ENCODE data around the gene COPB1. TPM values are rescaled to one million over a fixed set of nuclear protein-coding genes. Genes with fewer than 3 reads are reported as not detected.

The COPB1 gene
- total RNA-seq, 2 experiments from 2014 or later, result 81.7 to 93.4 TPM

- DNase-seq (ENCODE audit: low spot score), result no peak
- no peaks in the 10 kb centered on the region for H3K9me3 ChIP-seq (ENCODE audit: low read length)
- ChIA-PET POLR2A (interaction anchor here (0.7 to 1.2 kb wide), 3 partner anchors 14 to 587 kb away, joined by 3 to 4 read pairs (median 3); no protein-coding TSS in a partner anchor), CTCF (ENCODE audit: unreplicated experiment) (no interaction called here)
- no TSS peak for BruUV-seq (replicated peaks)
- H3K4me2 ChIP-seq (ENCODE audit: low read length), result no peak overlapping the region
- H3K27ac ChIP-seq (ENCODE audit: low read depth, low read length, poor library complexity, severe bottlenecking), result no peak overlapping the region
- H3K4me3 ChIP-seq (ENCODE audit: low read depth, low read length, poor library complexity, severe bottlenecking), result no peak overlapping the region
- no peaks in the 10 kb centered on the region for H3K4me1 ChIP-seq (ENCODE audit: insufficient read depth, low read length, poor library complexity, severe bottlenecking)
- H3K36me3 ChIP-seq (ENCODE audit: insufficient read depth, low read length), result no peaks in the 10 kb centered on the region
- H2AFZ ChIP-seq (ENCODE audit: low read length), result no peak overlapping the region
- no peaks in the 10 kb centered on the region for H3K9me2 ChIP-seq (ENCODE audit: insufficient read depth, low read length)
- no peaks in the 10 kb centered on the region for H4K20me1 ChIP-seq (ENCODE audit: insufficient read depth, low read length)
- TF ChIP-seq CTCF (conservative IDR thresholded peaks at IDR 0.05; ENCODE audit: low read length), result no peak
- no peak for TF ChIP-seq EZH2phosphoT487 (IDR thresholded peaks at IDR 0.05; ENCODE audit: borderline replicate concordance, low read depth, low read length)
- H3K79me2 ChIP-seq (ENCODE audit: insufficient read depth, low read depth, low read length), result no peaks in the 10 kb centered on the region
- intact Hi-C loops (cut with micrococcal nuclease; ENCODE audit: unreplicated experiment), result no loop called here
Measured at GRCh38 chr11:14529321-14529720, 29.7 kb upstream of the COPB1 start.

- Histone ChIP-seq H4K20me1 (ENCODE audit: insufficient read depth, low read length) (peaks cover 5% of the 10 kb centered on the region; the same call in 1 of the 2 replicates), H3K4me2 (ENCODE audit: low read length) (no peak overlapping the region), H3K4me1 (ENCODE audit: insufficient read depth, low read length, poor library complexity, severe bottlenecking) (peaks cover 19% of the 10 kb centered on the region), H2AFZ (ENCODE audit: low read length) (no peak overlapping the region), H3K79me2 (ENCODE audit: insufficient read depth, low read depth, low read length) (peaks cover 23% of the 10 kb centered on the region), H3K36me3 (ENCODE audit: insufficient read depth, low read length) (peaks cover 18% of the 10 kb centered on the region), H3K9me3 (ENCODE audit: low read length) (no peaks in the 10 kb centered on the region), H3K4me3 (ENCODE audit: low read depth, low read length, poor library complexity, severe bottlenecking) (no peak overlapping the region), H3K9me2 (ENCODE audit: insufficient read depth, low read length) (no peaks in the 10 kb centered on the region), H3K27ac (ENCODE audit: low read depth, low read length, poor library complexity, severe bottlenecking) (no peak overlapping the region)
- BruUV-seq (replicated peaks), result no TSS peak
- TF ChIP-seq EZH2phosphoT487 (IDR thresholded peaks at IDR 0.05; ENCODE audit: borderline replicate concordance, low read depth, low read length) (no peak), CTCF (conservative IDR thresholded peaks at IDR 0.05; ENCODE audit: low read length) (no peak)
- DNase-seq (ENCODE audit: low spot score), result no peak
- ChIA-PET CTCF (ENCODE audit: unreplicated experiment) (no interaction called here), POLR2A (interaction anchor here (0.9 to 1.4 kb wide), 4 partner anchors 11 to 25 kb away, joined by 3 to 6 read pairs (median 4); partner anchors contain the start of gene COPB1)
- intact Hi-C loops (cut with micrococcal nuclease; ENCODE audit: unreplicated experiment), result loop anchor here (5.0 kb wide), 2 partner anchors 104 to 384 kb away; no protein-coding TSS in a partner anchor
Measured at GRCh38 chr11:14522801-14523200, 23.2 kb upstream of the COPB1 start.

- BruUV-seq (replicated peaks), result no TSS peak
- Histone ChIP-seq H3K4me3 (ENCODE audit: low read depth, low read length, poor library complexity, severe bottlenecking) (no peak overlapping the region), H3K4me1 (ENCODE audit: insufficient read depth, low read length, poor library complexity, severe bottlenecking) (peaks cover 19% of the 10 kb centered on the region), H3K4me2 (ENCODE audit: low read length) (no peak overlapping the region), H3K79me2 (ENCODE audit: insufficient read depth, low read depth, low read length) (peaks cover 29% of the 10 kb centered on the region), H3K9me2 (ENCODE audit: insufficient read depth, low read length) (no peaks in the 10 kb centered on the region), H3K27ac (ENCODE audit: low read depth, low read length, poor library complexity, severe bottlenecking) (no peak overlapping the region), H2AFZ (ENCODE audit: low read length) (no peak overlapping the region), H3K9me3 (ENCODE audit: low read length) (no peaks in the 10 kb centered on the region), H3K36me3 (ENCODE audit: insufficient read depth, low read length) (peaks cover 23% of the 10 kb centered on the region), H4K20me1 (ENCODE audit: insufficient read depth, low read length) (peaks cover 5% of the 10 kb centered on the region; the same call in 1 of the 2 replicates)
- intact Hi-C loops (cut with micrococcal nuclease; ENCODE audit: unreplicated experiment), result loop anchor here (5.0 kb wide), 2 partner anchors 105 to 385 kb away; no protein-coding TSS in a partner anchor
- ChIA-PET POLR2A (interaction anchor here (0.5 to 1.2 kb wide), 3 partner anchors 22 to 243 kb away, joined by 3 to 9 read pairs (median 4); partner anchors contain the start of gene COPB1), CTCF (ENCODE audit: unreplicated experiment) (no interaction called here)
- no peak for DNase-seq (ENCODE audit: low spot score)
- TF ChIP-seq EZH2phosphoT487 (IDR thresholded peaks at IDR 0.05; ENCODE audit: borderline replicate concordance, low read depth, low read length) (no peak), CTCF (conservative IDR thresholded peaks at IDR 0.05; ENCODE audit: low read length) (no peak)
Measured at GRCh38 chr11:14522245-14522644, 22.6 kb upstream of the COPB1 start.
